Measurements from ENCODE around the gene THAP5.

Gene THAP5

DNA sequence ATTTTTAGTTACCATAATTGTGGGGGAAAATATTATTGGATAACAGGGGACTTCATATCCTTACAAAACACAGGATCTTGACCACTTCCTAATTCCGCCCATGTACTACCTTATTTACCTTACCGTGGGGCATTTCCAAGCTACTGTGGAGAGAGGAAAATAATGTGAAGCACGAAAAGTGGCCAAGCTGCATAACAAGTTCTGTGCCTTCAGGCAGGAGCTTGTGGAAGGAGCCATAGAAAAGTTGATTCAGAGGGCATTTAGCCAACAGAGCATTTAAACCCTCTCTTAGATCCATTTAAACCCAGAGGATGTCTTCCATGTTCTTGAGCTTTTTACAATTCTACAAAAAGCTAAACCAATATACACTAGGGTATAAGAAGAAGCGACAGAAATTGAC lies 41.8 kb upstream of the THAP5 start:
- Histone ChIP-seq H3K4me3 (ENCODE audit: low read depth, low read length) (no peak overlapping the region), H3K4me1 (peaks cover 3% of the 10 kb centered on the region; the same call in 1 of the 2 replicates), H3K9me3 (no peaks in the 10 kb centered on the region), H3K36me3 (no peaks in the 10 kb centered on the region), H3K27me3 (no peaks in the 10 kb centered on the region)
- no peak for TF ChIP-seq CTCF (IDR thresholded peaks at IDR 0.05; ENCODE audit: low read depth, low read length)
- DNase-seq: no peak

DNA sequence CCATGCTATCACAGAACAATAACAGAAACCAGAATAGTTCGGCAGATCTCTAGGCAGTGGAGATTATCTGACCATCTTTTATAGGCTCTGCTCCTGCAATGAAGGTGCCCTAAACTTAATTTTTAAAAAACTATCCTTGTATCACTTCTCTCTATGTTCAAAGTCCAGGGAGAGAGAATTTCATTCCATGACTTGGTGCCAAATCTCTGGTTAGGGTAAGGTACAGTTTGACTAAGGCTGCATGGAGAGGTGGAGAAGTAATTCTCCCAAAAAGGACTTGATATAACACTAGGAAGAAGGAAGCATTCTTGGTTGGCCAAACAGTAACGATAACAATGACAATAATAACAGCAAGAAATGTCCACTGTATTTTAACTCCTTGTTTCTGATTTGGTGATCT lies 40.1 kb upstream of the THAP5 start:
- no peaks in the 10 kb centered on the region for H3K36me3 ChIP-seq
- H3K27me3 ChIP-seq: no peaks in the 10 kb centered on the region
- no peaks in the 10 kb centered on the region for H3K9me3 ChIP-seq
- TF ChIP-seq CTCF (IDR thresholded peaks at IDR 0.05; ENCODE audit: low read depth, low read length): no peak
- H3K4me1 ChIP-seq: peaks cover 3% of the 10 kb centered on the region; the same call in 1 of the 2 replicates
- no peak overlapping the region for H3K4me3 ChIP-seq (ENCODE audit: low read depth, low read length)
- DNase-seq: no peak

GRCh38 chr7:108605559-108606201 lies 36.2 kb upstream of the THAP5 start:
- H3K9me3 ChIP-seq: no peaks in the 10 kb centered on the region
- no peaks in the 10 kb centered on the region for H3K36me3 ChIP-seq
- H3K27me3 ChIP-seq: no peaks in the 10 kb centered on the region
- no peak for TF ChIP-seq CTCF (IDR thresholded peaks at IDR 0.05; ENCODE audit: low read depth, low read length)
- H3K4me1 ChIP-seq: no peaks in the 10 kb centered on the region
- DNase-seq: no peak
- H3K4me3 ChIP-seq (ENCODE audit: low read depth, low read length): no peak overlapping the region

GRCh38 chr7:108604307-108605077 lies 35.0 kb upstream of the THAP5 start:
- H3K36me3 ChIP-seq: no peaks in the 10 kb centered on the region
- DNase-seq: no peak
- no peaks in the 10 kb centered on the region for H3K27me3 ChIP-seq
- no peak for TF ChIP-seq CTCF (IDR thresholded peaks at IDR 0.05; ENCODE audit: low read depth, low read length)
- H3K4me1 ChIP-seq: no peaks in the 10 kb centered on the region
- no peak overlapping the region for H3K4me3 ChIP-seq (ENCODE audit: low read depth, low read length)
- H3K9me3 ChIP-seq: no peaks in the 10 kb centered on the region

DNA sequence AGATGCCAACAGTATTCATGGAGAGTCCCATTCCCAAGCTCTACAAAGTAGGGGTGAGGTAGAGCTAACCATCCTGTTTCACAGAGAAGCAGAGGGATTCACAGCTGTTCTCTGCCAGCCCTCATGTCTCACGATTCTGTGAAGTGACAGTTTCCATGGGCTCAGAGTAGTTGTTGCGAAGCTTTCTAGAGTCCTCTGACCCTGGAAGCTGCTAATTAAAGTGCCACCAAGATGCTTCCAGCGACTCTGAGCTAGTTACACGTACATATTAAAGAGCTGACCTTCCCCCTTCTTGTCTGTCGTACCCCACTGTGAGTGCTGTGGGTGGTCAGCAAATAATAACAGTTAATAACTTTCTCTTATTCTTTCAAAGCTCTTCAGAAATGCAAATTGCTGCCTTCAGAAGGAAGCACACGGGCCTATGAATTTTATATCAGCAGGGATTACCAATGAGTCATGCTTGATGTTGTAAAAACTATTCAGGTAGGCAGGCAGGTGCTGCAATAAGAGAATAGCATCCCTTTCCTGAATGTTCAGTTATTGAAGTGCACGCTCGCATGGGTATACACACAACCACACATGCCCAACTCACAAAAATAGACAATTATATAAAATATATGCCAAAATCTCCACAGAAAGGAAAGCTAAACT lies 34.3 kb upstream of the THAP5 start:
- no peaks in the 10 kb centered on the region for H3K4me1 ChIP-seq
- H3K9me3 ChIP-seq: no peaks in the 10 kb centered on the region
- no peaks in the 10 kb centered on the region for H3K27me3 ChIP-seq
- no peak for DNase-seq
- H3K36me3 ChIP-seq: no peaks in the 10 kb centered on the region
- no peak for TF ChIP-seq CTCF (IDR thresholded peaks at IDR 0.05; ENCODE audit: low read depth, low read length)
- no peak overlapping the region for H3K4me3 ChIP-seq (ENCODE audit: low read depth, low read length)

DNA sequence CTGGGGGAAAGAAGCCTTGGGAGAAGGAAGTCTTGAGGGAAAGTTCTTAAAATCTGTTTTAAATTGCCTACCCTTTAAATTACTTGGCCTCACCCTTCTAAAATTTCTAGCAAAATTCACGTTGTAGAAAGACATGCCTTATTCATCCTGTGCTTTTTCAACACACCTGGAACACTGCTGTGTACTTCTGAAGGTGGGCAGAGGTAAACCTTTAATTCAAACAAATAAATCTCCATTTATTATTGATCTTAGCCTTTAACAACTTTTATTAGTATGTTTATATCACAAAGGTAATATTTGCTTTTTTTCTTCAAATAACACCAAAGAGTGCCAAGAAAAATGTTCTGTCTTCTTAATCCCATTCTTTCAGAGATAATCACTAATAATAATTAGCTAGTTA lies 30.9 kb upstream of the THAP5 start:
- no peaks in the 10 kb centered on the region for H3K9me3 ChIP-seq
- no peak overlapping the region for H3K4me3 ChIP-seq (ENCODE audit: low read depth, low read length)
- no peaks in the 10 kb centered on the region for H3K36me3 ChIP-seq
- H3K4me1 ChIP-seq: no peaks in the 10 kb centered on the region
- DNase-seq: no peak
- TF ChIP-seq CTCF (IDR thresholded peaks at IDR 0.05; ENCODE audit: low read depth, low read length): no peak
- H3K27me3 ChIP-seq: no peaks in the 10 kb centered on the region
